ENCODE data around the gene ATOSA.

ATOSA gene

DNA sequence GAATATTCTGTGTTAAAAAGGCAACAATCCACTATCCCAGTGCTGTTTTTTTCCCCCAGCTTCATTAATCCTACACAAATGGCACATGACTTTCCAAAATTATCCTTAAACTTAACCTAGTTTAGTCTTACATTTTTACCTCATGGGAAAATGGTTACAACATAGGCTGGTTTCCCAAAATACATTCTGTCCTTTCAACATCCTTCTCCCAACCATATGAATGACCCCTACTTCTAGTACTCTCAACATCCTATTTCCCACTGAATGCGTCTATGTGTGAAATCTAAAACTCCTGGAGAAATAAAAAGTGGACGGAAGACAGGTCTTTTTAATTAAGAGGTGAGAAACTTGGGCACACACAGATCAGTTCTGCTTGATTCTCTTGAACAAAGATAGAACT, 33.3 kb downstream of the ATOSA start:
- DNase-seq = no peak

DNA sequence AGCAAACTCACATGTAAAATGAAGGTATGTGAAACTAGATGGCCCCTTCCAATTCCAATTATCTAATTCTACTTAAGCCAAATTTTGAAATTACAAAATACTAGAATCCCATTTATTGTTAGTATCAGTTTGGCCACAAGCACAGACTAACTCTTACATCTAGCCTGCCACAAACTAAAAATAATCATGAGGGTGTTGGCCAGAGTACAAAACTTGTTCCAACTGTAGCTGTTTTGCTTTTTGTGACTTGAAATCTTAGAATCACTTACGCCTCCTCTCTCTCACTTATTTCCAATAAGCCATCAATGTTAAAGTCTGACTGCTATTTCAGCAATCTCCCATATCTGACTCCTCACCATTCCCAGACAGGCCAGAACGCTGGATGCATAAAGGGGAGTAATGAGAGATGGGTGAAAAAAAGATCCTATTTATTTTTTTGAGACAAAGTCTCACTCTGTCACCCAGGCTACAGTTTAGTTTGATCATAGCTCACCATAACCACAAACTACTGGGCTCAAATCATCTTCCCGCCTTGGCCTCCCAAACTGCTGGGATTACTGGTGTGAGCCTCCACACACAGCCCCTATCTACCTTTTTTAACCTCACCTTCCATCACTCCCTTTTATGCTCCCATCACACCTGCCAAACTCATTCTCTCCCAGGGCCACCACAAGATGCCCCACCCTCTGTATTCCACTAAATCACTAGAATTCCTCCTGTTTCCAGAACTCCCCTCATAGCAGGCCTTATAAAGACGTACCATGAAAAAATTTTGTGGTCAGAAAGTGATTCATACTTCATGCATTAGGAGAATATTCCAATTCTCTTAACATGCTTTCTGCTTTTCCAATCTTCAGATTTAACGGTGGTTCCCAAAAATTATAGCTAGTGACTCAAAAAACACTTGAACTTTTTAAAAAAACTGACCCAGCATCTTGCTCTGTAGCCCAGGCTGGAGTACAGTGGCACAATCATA, 36.5 kb downstream of the ATOSA start:
- no peak for DNase-seq

- DNase-seq = no peak
Measured at GRCh38 chr15:52636459-52636858, 42.7 kb downstream of the ATOSA start.

GRCh38 chr15:52635908-52636307, 43.3 kb downstream of the ATOSA start:
- DNase-seq = no peak
